Glutamatergic neuron (in vitro differentiated cells): ENCODE results near the gene MPG. TPM values are rescaled to one million over a fixed set of nuclear protein-coding genes. Genes with fewer than 3 reads are reported as not detected.

Experiments
- DNase-seq: peaks from one replicate; pipeline ENCODE4 v3.0.0; 2022
- H3K27ac Mint-ChIP-seq: one replicate; pipeline ENCODE4 v1.8.0; 2020; ENCODE audit warnings: mild to moderate bottlenecking, mixed read lengths, inconsistent platforms; ENCODE audit not compliant: unreplicated experiment
- H3K27me3 Mint-ChIP-seq: one replicate; pipeline ENCODE4 v1.8.0; 2020; ENCODE audit warnings: mild to moderate bottlenecking, moderate library complexity, mixed read lengths, inconsistent platforms; ENCODE audit not compliant: unreplicated experiment
- H3K36me3 Mint-ChIP-seq: one replicate; pipeline ENCODE4 v1.8.0; 2020; ENCODE audit warnings: mild to moderate bottlenecking, mixed read lengths, inconsistent platforms; ENCODE audit not compliant: unreplicated experiment
- H3K4me1 Mint-ChIP-seq: one replicate; pipeline ENCODE4 v1.8.0; 2020; ENCODE audit warnings: mild to moderate bottlenecking, low read depth, mixed read lengths, inconsistent platforms; ENCODE audit not compliant: unreplicated experiment
- H3K4me3 Mint-ChIP-seq: one replicate; pipeline ENCODE4 v1.8.0; 2020; ENCODE audit warnings: mild to moderate bottlenecking, mixed read lengths, inconsistent platforms; ENCODE audit not compliant: unreplicated experiment
- H3K9me3 Mint-ChIP-seq: one replicate; pipeline ENCODE4 v1.8.0; 2020; ENCODE audit warnings: mild to moderate bottlenecking, moderate library complexity, mixed read lengths, inconsistent platforms; ENCODE audit not compliant: unreplicated experiment
- total RNA-seq: library from RNA; stranded (reverse); fragmentation: NEBNext Ultra II Directional; extraction: Animal tissue kit (Norgen Biotek cat#: 25700); gene quantifications from one replicate; pipeline ENCODE4 v1.2.1, GENCODE V29; 2021; ENCODE audit not compliant: unreplicated experiment
- TF ChIP-seq, protein P1 (sequence below): fragments of 200-600 bp; sonication (generic); IDR thresholded peaks from one replicate; pipeline ENCODE4 v1.5.0; 2021; ENCODE audit not compliant: partially characterized antibody, unreplicated experiment

Gene MPG
- total RNA-seq, 1 donor from 2014 or later: 24.7 TPM

DNA sequence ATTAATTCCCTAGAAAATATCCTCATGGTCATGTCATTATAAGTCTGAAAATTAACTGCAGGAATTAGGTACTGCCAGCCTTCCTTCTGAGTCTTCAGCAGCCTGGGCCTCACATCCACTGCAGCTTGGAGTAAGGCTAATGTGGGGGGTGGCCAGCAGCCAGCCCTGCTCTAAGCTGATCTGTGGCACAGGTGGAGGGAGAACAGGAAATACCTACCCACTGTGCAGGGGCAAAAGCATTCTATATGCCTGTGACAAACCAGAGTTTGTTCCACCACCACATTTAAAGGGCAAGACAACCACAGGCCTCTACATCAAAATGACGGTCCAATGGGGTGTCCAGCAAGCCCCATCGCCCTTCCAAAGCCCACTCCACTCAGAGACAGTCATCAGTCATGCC lies 51.0 kb downstream of the MPG start:
- DNase-seq: no peak
- Mint-ChIP-seq H3K27me3 (no peaks in the 10 kb centered on the region), H3K4me3 (no peak overlapping the region), H3K9me3 (no peaks in the 10 kb centered on the region), H3K4me1 (no peaks in the 10 kb centered on the region), H3K27ac (no peak overlapping the region), H3K36me3 (no peaks in the 10 kb centered on the region)
- TF ChIP-seq, protein P1, sequence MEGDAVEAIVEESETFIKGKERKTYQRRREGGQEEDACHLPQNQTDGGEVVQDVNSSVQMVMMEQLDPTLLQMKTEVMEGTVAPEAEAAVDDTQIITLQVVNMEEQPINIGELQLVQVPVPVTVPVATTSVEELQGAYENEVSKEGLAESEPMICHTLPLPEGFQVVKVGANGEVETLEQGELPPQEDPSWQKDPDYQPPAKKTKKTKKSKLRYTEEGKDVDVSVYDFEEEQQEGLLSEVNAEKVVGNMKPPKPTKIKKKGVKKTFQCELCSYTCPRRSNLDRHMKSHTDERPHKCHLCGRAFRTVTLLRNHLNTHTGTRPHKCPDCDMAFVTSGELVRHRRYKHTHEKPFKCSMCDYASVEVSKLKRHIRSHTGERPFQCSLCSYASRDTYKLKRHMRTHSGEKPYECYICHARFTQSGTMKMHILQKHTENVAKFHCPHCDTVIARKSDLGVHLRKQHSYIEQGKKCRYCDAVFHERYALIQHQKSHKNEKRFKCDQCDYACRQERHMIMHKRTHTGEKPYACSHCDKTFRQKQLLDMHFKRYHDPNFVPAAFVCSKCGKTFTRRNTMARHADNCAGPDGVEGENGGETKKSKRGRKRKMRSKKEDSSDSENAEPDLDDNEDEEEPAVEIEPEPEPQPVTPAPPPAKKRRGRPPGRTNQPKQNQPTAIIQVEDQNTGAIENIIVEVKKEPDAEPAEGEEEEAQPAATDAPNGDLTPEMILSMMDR: no peak

DNA sequence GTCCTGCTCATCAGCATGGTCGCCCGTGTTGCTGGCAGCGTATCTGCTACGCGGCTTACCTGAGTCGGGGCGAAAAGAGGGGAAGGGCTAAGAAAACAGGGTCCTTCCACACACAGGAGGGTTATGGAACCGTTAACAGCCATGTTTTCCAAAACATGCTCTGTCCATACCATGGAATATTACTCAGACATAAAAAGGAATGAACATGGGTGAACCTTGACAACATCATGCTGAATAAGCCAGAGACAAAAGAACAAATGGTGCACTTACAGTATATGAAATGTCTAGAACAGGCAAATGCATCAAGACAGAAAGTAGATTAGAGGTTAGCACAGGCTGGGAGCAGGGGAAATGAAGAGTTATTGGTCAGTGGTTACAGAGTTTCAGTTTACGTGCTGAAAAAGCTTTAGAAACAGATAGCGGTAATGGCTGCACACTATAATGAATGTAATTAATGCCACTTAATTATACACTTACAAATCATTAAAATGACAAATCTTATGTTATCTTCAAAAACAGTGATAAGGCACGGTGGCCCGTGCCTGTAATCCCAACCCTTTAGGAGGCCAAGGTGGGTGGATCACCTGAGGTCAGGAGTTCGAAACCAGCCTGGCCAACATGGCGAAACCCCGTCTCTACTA lies 52.6 kb downstream of the MPG start:
- H3K9me3 Mint-ChIP-seq: no peaks in the 10 kb centered on the region
- H3K27me3 Mint-ChIP-seq: no peaks in the 10 kb centered on the region
- H3K4me1 Mint-ChIP-seq: no peaks in the 10 kb centered on the region
- TF ChIP-seq, protein P1: no peak
- DNase-seq: no peak
- H3K27ac Mint-ChIP-seq: no peak overlapping the region
- no peaks in the 10 kb centered on the region for H3K36me3 Mint-ChIP-seq
- H3K4me3 Mint-ChIP-seq: no peak overlapping the region

DNA sequence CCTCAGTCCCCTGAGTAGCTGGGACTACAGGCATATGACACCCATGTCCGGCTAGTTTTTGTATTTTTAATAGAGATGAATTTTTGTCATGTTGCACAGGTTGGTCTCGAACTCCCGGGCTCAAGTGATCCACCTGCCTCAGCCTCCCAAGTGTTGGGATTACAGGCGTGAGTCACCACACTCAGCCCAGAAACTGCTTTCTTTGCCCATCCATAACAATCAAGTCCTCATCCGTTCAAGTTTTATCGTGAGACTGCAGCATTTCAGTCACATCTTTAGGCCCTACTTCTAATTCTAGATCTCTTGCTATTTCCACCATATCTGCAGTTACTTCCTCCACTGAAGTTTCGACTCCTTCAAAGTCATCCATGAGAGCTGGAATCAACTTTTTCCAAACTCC lies 54.1 kb downstream of the MPG start:
- no peak for DNase-seq
- no peak overlapping the region for H3K4me3 Mint-ChIP-seq
- TF ChIP-seq, protein P1: no peak
- no peaks in the 10 kb centered on the region for H3K27me3 Mint-ChIP-seq
- no peaks in the 10 kb centered on the region for H3K9me3 Mint-ChIP-seq
- H3K27ac Mint-ChIP-seq: no peak overlapping the region
- H3K36me3 Mint-ChIP-seq: no peaks in the 10 kb centered on the region
- H3K4me1 Mint-ChIP-seq: no peaks in the 10 kb centered on the region

DNA sequence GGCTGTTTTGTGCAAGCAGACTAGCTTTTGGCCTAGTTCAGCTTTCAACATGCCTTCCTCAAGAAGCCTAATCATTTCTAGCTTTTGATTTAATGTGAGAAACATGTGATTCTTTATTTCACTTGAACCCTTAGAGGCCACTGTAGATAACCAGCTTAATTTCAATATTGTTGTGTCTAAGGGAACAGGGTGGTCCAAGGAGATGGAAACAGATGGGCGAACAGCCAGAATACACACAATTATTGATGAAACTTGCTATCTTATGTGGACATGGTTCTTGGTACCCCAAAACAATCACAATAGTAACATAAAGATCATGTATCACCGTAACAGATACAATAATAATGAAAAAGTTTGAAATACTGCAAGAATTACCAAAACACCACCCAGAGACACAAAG lies 55.7 kb downstream of the MPG start:
- DNase-seq: no peak
- Mint-ChIP-seq H3K36me3 (no peaks in the 10 kb centered on the region), H3K4me3 (no peak overlapping the region), H3K27me3 (peaks cover 2% of the 10 kb centered on the region), H3K9me3 (peaks cover 1% of the 10 kb centered on the region), H3K4me1 (no peaks in the 10 kb centered on the region), H3K27ac (no peak overlapping the region)
- TF ChIP-seq, protein P1: no peak

Other genes starting within 250 kb of the MPG start
- 10.2 TPM for gene POLR3K, start 24.6 kb upstream of the MPG start, total RNA-seq
- gene SNRNP25, start 24.4 kb upstream of the MPG start, total RNA-seq: 21.5 TPM
- gene RHBDF1, start 5.6 kb upstream of the MPG start, total RNA-seq: 25.2 TPM
- 38.9 TPM for gene NPRL3, start 60.4 kb downstream of the MPG start, total RNA-seq
- not detected for gene HBZ, start 74.4 kb downstream of the MPG start, total RNA-seq
- not detected for gene HBM, start 87.8 kb downstream of the MPG start, total RNA-seq
- gene HBA2, start 94.7 kb downstream of the MPG start, total RNA-seq: not detected
- gene HBA1, start 98.5 kb downstream of the MPG start, total RNA-seq: 1.5 TPM
- 1.5 TPM for gene HBQ1, start 102.2 kb downstream of the MPG start, total RNA-seq
- 213 TPM for gene LUC7L, start 151.2 kb downstream of the MPG start, total RNA-seq
- gene FAM234A, start 156.6 kb downstream of the MPG start, total RNA-seq: 82.7 TPM
- gene RGS11, start 197.7 kb downstream of the MPG start, total RNA-seq: 18.2 TPM
- gene ARHGDIG, start 202.4 kb downstream of the MPG start, total RNA-seq: 13.8 TPM
- 11.8 TPM for gene PDIA2, start 204.9 kb downstream of the MPG start, total RNA-seq